ENCODE results near the gene CFAP69. TPM values are rescaled to one million over a fixed set of nuclear protein-coding genes. Genes with fewer than 3 reads are reported as not detected.
A peak's percentile ranks its signal among the peaks of the same experiment; 100 is the strongest.

CFAP69 gene
- total and polyA plus RNA-seq, 10 of the 15 experiments (the other 5 are each of a cell fraction or from before 2014, with no cell fraction given): 0.11 to 3.1 (median 0.48) TPM; not detected in 1

DNA sequence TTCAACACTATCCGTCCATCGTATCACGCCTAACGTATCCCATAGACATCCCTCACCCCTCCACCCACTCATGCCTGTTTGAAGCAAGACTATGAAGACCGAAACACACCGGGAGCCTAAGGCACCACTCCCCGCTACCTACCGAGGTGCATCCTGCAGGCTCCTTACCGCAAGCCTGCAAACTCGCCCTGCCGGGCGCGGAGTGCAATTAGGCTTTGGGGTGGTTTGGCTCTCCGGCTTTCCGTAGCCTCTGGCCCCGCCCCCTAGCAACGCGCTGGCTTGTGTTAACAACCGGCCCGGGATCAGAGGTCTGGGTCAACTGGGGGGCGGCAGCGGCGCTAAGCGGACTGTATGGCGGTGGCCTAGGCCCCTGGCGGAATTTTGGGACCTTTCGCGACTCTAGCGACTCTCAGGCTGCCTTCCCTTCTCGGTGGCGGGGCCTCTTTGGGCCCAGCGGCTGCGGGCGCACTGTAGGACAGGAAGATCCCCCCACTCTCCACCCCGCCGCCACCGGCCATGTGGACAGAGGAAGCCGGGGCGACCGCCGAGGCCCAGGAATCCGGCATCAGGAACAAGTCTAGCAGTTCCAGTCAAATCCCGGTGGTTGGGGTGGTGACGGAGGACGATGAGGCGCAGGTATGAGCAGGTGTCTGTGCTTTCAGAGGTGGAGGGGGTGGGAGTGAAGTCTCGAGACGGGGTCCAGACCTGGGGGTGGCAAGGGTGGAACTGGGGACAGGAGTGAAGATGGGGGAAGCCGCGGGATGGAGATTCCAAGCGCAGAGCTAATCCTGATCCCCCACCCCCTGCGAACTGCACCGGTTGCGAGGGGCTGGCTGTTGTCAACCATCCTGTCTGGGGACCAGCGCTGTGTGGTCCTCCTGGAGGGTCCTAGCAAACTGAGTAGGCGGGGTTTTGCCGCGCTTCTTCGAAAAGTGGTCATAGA is at the start of gene CFAP69 (continued):
- TF ChIP-seq ZBTB4 (CRISPR knock-in tag; IDR thresholded peaks at IDR 0.05) (no peak), TAF1 (IDR thresholded peaks at IDR 0.05; ENCODE audit: borderline replicate concordance, low read depth, low read length) (0 out of 2 replicates have a peak, but pooled peaks have one; percentile 23), MTA2 (IDR thresholded peaks at IDR 0.05; ENCODE audit: low read depth) (peak; percentile 57), CHD2 (IDR thresholded peaks at IDR 0.05; ENCODE audit: borderline replicate concordance, low read depth, low read length) (0 out of 2 replicates have a peak, but pooled peaks have one; percentile 33), IRF3 (IDR thresholded peaks at IDR 0.05) (no peak), ESRRA (IDR thresholded peaks at IDR 0.05; ENCODE audit: low read length) (peak; percentile 65; the same call in 1 of the 2 replicates), SRF (IDR thresholded peaks at IDR 0.05; ENCODE audit: low read depth in 2 of 2, low read length in 2 of 2) (0 out of 4 replicates have a peak, but pooled peaks of 1 of the 2 experiments have one; percentile 25), BCL3 (IDR thresholded peaks at IDR 0.05; ENCODE audit: borderline replicate concordance, insufficient read depth, low read depth, low read length, poor library complexity, severe bottlenecking) (no peak), IKZF1 (conservative IDR thresholded peaks at IDR 0.05) (peak; percentile 86), NR2C1 (IDR thresholded peaks at IDR 0.05) (peak; percentile 79), SIX5 (IDR thresholded peaks at IDR 0.05; ENCODE audit: low read depth, low read length, severe bottlenecking) (peak; percentile 22), CREM (IDR thresholded peaks at IDR 0.05; ENCODE audit: low read depth) (0 out of 2 replicates have a peak, but pooled peaks have one; percentile 26), SP1 (IDR thresholded peaks at IDR 0.05; ENCODE audit: low read depth, low read length) (peak; percentile 51), BHLHE40 (IDR thresholded peaks at IDR 0.05; ENCODE audit: borderline replicate concordance in 1 of 2, low read depth in 2 of 2, low read length in 1 of 2) (peak; percentile 36 to 59; a peak in 1 of 4 replicates), WRNIP1 (IDR thresholded peaks at IDR 0.05; ENCODE audit: borderline replicate concordance, low read depth, low read length) (0 out of 2 replicates have a peak, but pooled peaks have one; percentile 85)
- TF ChIP-seq, protein P1, sequence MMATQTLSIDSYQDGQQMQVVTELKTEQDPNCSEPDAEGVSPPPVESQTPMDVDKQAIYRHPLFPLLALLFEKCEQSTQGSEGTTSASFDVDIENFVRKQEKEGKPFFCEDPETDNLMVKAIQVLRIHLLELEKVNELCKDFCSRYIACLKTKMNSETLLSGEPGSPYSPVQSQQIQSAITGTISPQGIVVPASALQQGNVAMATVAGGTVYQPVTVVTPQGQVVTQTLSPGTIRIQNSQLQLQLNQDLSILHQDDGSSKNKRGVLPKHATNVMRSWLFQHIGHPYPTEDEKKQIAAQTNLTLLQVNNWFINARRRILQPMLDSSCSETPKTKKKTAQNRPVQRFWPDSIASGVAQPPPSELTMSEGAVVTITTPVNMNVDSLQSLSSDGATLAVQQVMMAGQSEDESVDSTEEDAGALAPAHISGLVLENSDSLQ (IDR thresholded peaks at IDR 0.05): no peak

All from GM12878 (cell line).